ENCODE measurements around the gene MIEN1.

DNA sequence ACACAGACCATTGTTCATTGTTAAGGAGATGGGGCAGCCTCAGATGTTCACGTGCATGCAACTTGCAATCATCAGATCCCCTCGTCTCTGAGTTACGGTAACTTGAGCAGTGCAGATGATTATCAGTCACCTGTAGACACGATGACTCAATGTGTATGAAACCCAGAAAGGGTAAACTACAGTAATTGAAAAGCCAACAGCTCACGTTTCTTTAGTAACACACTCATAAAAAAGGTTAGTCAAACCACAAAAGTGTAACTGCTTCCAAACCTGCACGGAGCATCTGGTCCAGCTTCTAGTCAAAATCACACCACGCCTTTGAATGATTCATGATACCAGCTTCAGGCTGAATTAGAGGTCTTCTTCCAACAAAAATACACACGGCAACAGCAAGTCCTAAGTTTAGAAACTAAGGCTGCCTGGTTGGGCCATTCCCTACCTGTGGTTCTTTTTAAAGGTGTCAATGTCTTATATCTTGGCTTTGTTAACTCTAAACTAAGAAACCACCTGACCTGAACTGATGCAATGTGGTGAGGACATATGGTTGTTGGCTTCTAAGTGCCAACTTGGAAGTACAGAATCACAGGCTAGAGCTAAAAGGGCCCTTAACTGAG is 39.7 kb upstream of the MIEN1 start:
- TF ChIP-seq CTCF (IDR thresholded peaks at IDR 0.05; ENCODE audit: insufficient read depth, low read depth, low read length) (no peak), EZH2 (IDR thresholded peaks at IDR 0.05; ENCODE audit: insufficient read depth, low read length) (no peak)
